Stimulated activated CD4-positive, alpha-beta T cell treated with anti-CD3 and anti-CD28 coated beads, Interleukin-12 subunit alpha, Interleukin-12 subunit beta, amount 100 ng/mL, for 4 hours (primary cell): ENCODE measurements around the gene FBLN2.

ENCODE experiments used
- DNase-seq: peaks from one replicate; pipeline ENCODE4 v3.0.0-alpha.2; 2020

The FBLN2 gene

GRCh38 chr3:13610006-13610570, 61.2 kb downstream of the FBLN2 start:
- no peak for DNase-seq

GRCh38 chr3:13611221-13611620, 62.3 kb downstream of the FBLN2 start:
- no peak for DNase-seq

GRCh38 chr3:13612829-13613228, 63.9 kb downstream of the FBLN2 start:
- no peak for DNase-seq

GRCh38 chr3:13613343-13614190, 64.6 kb downstream of the FBLN2 start:
- no peak for DNase-seq

- DNase-seq = no peak
Measured at GRCh38 chr3:13614607-13615006, 65.7 kb downstream of the FBLN2 start.

- no peak for DNase-seq
Measured at GRCh38 chr3:13615019-13615528, 66.1 kb downstream of the FBLN2 start.

GRCh38 chr3:13616359-13616758, 67.4 kb downstream of the FBLN2 start:
- DNase-seq = no peak

GRCh38 chr3:13617097-13617738, 68.3 kb downstream of the FBLN2 start:
- DNase-seq = no peak

- no peak for DNase-seq
Measured at GRCh38 chr3:13617981-13618380, 69.1 kb downstream of the FBLN2 start.

- no peak for DNase-seq
Measured at GRCh38 chr3:13618836-13619235, 69.9 kb downstream of the FBLN2 start.

- DNase-seq = no peak
Measured at GRCh38 chr3:13619661-13620230, 70.8 kb downstream of the FBLN2 start.

- DNase-seq = no peak
Measured at GRCh38 chr3:13620281-13620680, 71.4 kb downstream of the FBLN2 start.

GRCh38 chr3:13620776-13621365, 71.9 kb downstream of the FBLN2 start:
- no peak for DNase-seq

- peak; percentile 4 for DNase-seq
Measured at GRCh38 chr3:13621381-13622221, 72.7 kb downstream of the FBLN2 start.

GRCh38 chr3:13622356-13622755, 73.4 kb downstream of the FBLN2 start:
- DNase-seq = no peak

- no peak for DNase-seq
Measured at GRCh38 chr3:13623101-13623654, 74.3 kb downstream of the FBLN2 start.

- DNase-seq = no peak
Measured at GRCh38 chr3:13624021-13624420, 75.1 kb downstream of the FBLN2 start.

GRCh38 chr3:13624671-13625125, 75.8 kb downstream of the FBLN2 start:
- no peak for DNase-seq

GRCh38 chr3:13626396-13626795, 77.5 kb downstream of the FBLN2 start:
- no peak for DNase-seq

- DNase-seq = no peak
Measured at GRCh38 chr3:13626915-13627460, 78.1 kb downstream of the FBLN2 start.

GRCh38 chr3:13627681-13628080, 78.8 kb downstream of the FBLN2 start:
- DNase-seq = no peak
